HG02642 (cell line): ENCODE data around the gene TTYH2.

Source experiments
- ATAC-seq: cut with Tn5 transposase; IDR thresholded peaks from one replicate; pipeline ENCODE4 v1.9.1; 2021; ENCODE audit warnings: mild to moderate bottlenecking; ENCODE audit not compliant: unreplicated experiment, poor library complexity

The TTYH2 gene

DNA sequence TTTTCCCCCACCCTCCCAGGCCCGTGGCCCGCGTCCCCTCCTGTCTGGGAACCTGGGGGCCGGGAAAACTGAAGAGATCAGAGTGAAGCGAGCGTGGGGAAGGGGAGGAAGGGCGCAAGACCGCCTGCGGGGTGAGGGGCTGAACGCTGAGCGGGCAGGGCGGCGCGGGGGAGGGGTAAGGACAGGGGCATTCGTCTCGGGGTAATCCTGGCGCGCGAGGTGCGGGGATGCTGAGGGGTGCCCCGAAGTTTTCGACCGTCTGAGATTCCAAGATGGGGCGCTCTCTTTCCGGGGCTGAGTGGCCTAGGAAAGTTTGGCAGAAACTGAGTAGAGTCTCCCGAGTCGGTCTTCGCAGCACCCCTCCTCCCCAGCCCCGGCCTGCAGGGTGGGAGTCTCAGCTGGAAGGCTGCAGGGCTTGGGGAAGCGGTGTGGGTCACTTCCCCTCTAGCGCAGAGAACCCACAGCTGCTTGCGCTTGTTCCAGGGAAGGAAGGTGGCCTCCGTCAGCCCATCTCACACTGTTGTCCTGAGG lies 555 bp downstream of the TTYH2 start:
- no peak for ATAC-seq

DNA sequence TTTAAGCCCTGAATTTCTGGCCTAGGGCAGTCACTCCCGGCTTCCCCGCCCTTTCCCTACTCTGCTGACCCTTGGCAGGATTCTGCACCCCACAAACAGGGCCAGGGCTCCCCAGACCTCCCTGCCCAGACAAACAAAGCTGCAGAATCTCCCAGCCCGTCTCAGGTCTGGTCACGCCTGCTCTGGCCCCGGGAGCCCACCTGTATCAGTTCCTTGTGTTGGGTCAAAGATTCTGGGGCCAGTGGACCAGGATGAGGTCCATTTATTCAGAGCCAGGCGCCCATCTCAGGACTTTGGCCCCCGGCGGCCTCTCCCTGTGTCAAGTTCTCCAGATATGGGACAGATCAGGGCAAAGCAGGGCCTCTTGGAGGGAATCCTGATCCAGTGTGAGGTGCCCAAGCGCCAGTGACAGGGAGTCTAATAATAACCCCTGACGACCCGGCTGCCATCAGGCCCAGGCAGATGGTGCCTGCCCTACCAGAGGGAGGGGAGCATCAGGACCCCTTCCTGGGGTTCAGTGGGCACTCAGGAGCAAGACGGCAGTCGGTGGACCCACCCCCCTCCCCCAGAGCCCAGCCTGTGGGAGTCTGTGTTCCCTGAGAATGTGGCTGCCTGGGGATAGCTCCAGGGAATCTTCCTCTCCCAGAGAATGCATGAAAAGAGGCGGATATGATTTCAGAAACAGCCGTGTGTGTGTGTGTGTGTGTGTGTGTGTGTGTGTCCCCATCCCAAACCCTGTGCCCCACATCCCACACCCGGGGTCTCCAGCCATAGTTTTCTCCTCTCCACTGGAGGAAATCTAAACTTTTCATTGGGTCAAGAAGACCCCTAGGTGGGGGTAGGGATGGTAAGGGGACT lies 1.3 kb downstream of the TTYH2 start:
- no peak for ATAC-seq

DNA sequence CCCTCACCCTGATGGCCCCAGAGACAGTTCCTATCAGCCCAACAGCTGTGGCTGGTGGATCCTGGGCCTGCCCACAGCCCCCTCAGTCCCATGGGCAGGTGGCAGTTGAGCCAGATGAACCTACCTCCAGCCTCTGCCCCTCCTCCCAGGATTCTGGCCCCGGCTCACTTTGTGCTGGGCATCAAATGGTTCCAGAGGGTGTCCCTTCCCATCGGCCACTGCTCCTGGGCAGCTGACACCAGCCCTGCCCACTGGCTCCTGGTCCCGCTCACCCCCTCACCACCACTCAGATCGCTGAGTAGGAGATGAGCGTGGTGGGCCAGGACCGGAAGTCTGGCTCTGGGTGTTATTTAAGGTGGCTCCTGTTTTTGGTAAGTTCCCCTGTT lies 2.0 kb downstream of the TTYH2 start:
- ATAC-seq: no peak

GRCh38 chr17:74216505-74216904 lies 3.1 kb downstream of the TTYH2 start:
- ATAC-seq: no peak

- ATAC-seq: no peak
Measured at GRCh38 chr17:74217037-74217730, 3.8 kb downstream of the TTYH2 start.

GRCh38 chr17:74217888-74218287 lies 4.5 kb downstream of the TTYH2 start:
- ATAC-seq: no peak

DNA sequence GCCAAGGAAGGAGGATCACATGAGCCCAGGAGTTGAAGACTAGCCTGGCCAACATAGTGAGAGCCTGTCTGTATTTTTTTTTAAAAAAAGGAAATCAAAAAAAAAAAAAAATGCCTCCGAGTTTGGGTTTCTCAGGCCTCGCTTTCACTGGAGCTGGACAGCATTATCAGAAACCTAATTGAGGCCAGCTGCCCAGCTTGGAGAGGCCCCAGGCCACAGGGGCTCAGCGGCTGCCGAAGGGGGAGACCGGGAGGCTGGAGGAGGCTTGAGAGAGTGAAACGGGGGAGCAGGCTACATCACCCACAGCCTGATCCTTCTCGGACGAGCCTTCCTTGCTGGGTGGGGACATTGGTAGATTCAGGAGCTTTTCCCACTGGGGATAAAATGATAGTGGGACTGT lies 5.1 kb downstream of the TTYH2 start:
- no peak for ATAC-seq

GRCh38 chr17:74219576-74220133 lies 6.3 kb downstream of the TTYH2 start:
- ATAC-seq: no peak

DNA sequence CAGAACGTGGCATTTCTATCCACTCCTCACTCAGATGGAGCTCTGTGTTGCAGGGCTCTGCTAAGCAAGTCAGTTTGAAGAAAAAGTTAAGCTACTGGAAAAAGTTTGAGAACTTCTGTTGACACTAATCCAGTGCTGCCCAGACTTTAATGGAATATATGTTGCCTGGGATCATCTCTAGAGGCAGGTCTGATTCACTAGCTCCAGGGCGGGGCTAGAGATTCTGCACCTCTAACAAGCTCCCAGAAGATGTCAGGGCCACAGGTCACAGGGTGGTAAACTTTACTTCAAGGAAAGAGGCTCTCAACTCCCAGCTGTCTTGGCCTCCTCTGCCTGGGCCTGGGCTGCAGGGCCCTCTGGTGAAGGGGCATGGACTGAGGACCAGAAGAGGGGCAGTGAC lies 6.8 kb downstream of the TTYH2 start:
- no peak for ATAC-seq

GRCh38 chr17:74220946-74221818 lies 7.8 kb downstream of the TTYH2 start:
- no peak for ATAC-seq

DNA sequence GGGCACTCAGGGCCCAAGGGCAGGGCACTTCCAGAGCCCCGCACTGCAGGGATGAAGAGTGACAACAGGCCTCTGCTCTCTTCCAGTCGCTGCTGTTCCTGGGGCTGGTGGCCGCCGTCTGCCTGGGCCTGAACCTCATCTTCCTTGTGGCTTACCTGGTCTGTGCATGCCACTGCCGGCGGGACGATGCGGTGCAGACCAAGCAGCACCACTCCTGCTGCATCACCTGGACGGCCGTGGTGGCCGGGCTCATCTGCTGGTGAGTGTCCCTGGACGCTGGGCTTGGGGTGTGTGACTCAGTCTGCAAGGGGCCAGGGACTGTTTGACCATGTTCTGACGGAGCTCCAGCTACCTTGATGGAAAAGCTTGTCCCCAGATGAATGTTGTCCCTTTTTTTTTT lies 9.0 kb downstream of the TTYH2 start:
- no peak for ATAC-seq

- no peak for ATAC-seq
Measured at GRCh38 chr17:74223901-74224300, 10.5 kb downstream of the TTYH2 start.

GRCh38 chr17:74224959-74225725 lies 11.8 kb downstream of the TTYH2 start:
- ATAC-seq: no peak

GRCh38 chr17:74226252-74226651 lies 12.9 kb downstream of the TTYH2 start:
- ATAC-seq: no peak

GRCh38 chr17:74227271-74228080 lies 14.1 kb downstream of the TTYH2 start:
- ATAC-seq: no peak

DNA sequence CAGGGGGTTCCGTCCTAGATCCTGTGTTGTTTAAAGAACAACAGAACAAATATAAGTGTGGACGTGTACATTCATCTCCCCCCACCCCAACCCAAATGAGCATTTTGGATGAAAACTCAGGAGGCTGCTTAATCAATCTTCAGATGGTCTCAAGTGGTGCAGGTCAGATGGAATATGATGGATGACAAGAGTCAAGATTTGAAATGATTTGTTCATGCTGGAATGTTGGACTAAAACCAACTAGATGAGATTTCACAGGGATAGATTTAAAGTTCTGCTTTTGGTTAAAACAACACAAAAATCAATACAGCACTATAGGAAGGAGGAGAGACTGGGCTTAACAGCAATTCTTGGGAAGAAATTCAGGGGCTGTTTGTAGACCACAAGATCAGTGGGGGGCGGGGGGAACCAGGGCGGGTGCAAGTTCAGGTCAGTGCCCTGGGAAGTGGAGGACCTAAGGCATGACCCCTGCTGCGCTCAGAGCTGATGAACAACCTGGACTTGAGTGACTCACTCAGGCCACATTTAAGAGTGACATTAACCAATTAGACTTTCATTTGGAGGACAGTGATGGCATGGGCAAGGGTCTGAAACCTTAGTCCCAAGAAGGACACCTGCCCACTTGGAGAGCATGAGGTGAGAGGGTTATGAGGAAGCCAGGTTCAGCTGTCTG lies 15.1 kb downstream of the TTYH2 start:
- ATAC-seq: no peak

- ATAC-seq: no peak
Measured at GRCh38 chr17:74230896-74231295, 17.5 kb downstream of the TTYH2 start.
